HG02678 (cell line): ENCODE measurements around the gene HSD11B1L.
A peak's percentile ranks its signal among the peaks of the same experiment; 100 is the strongest.
"Not testable (repeated sequence)": the region's sequence is repeated elsewhere in the genome, so short reads cannot be mapped to it uniquely, and the experiment has no call there.

ENCODE experiments used
- ATAC-seq: cut with Tn5 transposase; IDR thresholded peaks from one replicate; pipeline ENCODE4 v1.9.1; 2021; ENCODE audit warnings: mild to moderate bottlenecking, moderate library complexity; ENCODE audit not compliant: unreplicated experiment

HSD11B1L gene

GRCh38 chr19:5719961-5720790, 39.3 kb downstream of the HSD11B1L start, which contains the start of the genes CATSPERD and LONP1:
Gene CATSPERD (plus strand): TSS chr19:5720637. CDS start chr19:5720738, 101 bp downstream.
Gene LONP1 (minus strand): TSS chr19:5720146. CDS start chr19:5720132, 14 bp downstream.
- ATAC-seq: peak; percentile 90

GRCh38 chr19:5727453-5728050, 46.7 kb downstream of the HSD11B1L start:
- ATAC-seq: no peak

GRCh38 chr19:5733172-5733571, 52.3 kb downstream of the HSD11B1L start:
- not testable (repeated sequence) for ATAC-seq
